GM21786 (cell line): ENCODE measurements around the gene UMAD1.
"Not testable (repeated sequence)": the region's sequence is repeated elsewhere in the genome, so short reads cannot be mapped to it uniquely, and the experiment has no call there.

Experiments used
- ATAC-seq: cut with Tn5 transposase; IDR thresholded peaks from one replicate; pipeline ENCODE4 v1.9.1; 2021; ENCODE audit not compliant: unreplicated experiment

The UMAD1 gene

GRCh38 chr7:7652798-7653540 lies 12.4 kb downstream of the UMAD1 start:
- ATAC-seq = no peak

GRCh38 chr7:7653593-7654187 lies 13.1 kb downstream of the UMAD1 start:
- no peak for ATAC-seq

- no peak for ATAC-seq
These were observed 14.6 kb downstream of the UMAD1 start for GRCh38 chr7:7654964-7655715.

- ATAC-seq = not testable (repeated sequence)
These were observed 15.9 kb downstream of the UMAD1 start for GRCh38 chr7:7656459-7656858.

GRCh38 chr7:7662527-7662926 lies 22.0 kb downstream of the UMAD1 start:
- ATAC-seq = no peak

- no peak for ATAC-seq
These were observed 23.7 kb downstream of the UMAD1 start for GRCh38 chr7:7664291-7664690.

- no peak for ATAC-seq
These were observed 24.5 kb downstream of the UMAD1 start for GRCh38 chr7:7665031-7665430.

- no peak for ATAC-seq
These were observed 26.6 kb downstream of the UMAD1 start for GRCh38 chr7:7667187-7667586.

- ATAC-seq = no peak
These were observed 28.2 kb downstream of the UMAD1 start for GRCh38 chr7:7668706-7669105.

GRCh38 chr7:7670490-7670889 lies 29.9 kb downstream of the UMAD1 start:
- ATAC-seq = no peak

- no peak for ATAC-seq
These were observed 30.8 kb downstream of the UMAD1 start for GRCh38 chr7:7671361-7671760.

GRCh38 chr7:7672545-7673239 lies 32.1 kb downstream of the UMAD1 start:
- ATAC-seq = no peak

- ATAC-seq = no peak
These were observed 32.6 kb downstream of the UMAD1 start for GRCh38 chr7:7673240-7673550.

GRCh38 chr7:7675686-7676085 lies 35.1 kb downstream of the UMAD1 start:
- no peak for ATAC-seq

- ATAC-seq = not testable (repeated sequence)
These were observed 39.1 kb downstream of the UMAD1 start for GRCh38 chr7:7679640-7680039.

GRCh38 chr7:7681191-7681935 lies 40.8 kb downstream of the UMAD1 start:
- ATAC-seq = peak; percentile 90

GRCh38 chr7:7681936-7682329 lies 41.4 kb downstream of the UMAD1 start:
- no peak for ATAC-seq

GRCh38 chr7:7682861-7683260 lies 42.3 kb downstream of the UMAD1 start:
- no peak for ATAC-seq

- no peak for ATAC-seq
These were observed 46.4 kb downstream of the UMAD1 start for GRCh38 chr7:7686811-7687508.

- no peak for ATAC-seq
These were observed 47.2 kb downstream of the UMAD1 start for GRCh38 chr7:7687800-7688199.
